CD4-positive, alpha-beta T cell (primary cell): Measurements from ENCODE around the gene APP. TPM values are rescaled to one million over a fixed set of nuclear protein-coding genes. Genes with fewer than 3 reads are reported as not detected.

ENCODE experiments used
- ATAC-seq: fragments of 200-7000 bp; cut with Tn5 transposase; one replicate; pipeline ENCODE4 v1.10.0; 2022; ENCODE audit warnings: mild to moderate bottlenecking; ENCODE audit not compliant: poor library complexity
- CTCF ChIA-PET: fragments of 350-600 bp; sonication (Branson Sonifier 250); formaldehyde crosslinking; loops from one replicate; lab custom pipeline; 2021; ENCODE audit warnings: antibody characterized with exemption, inconsistent platforms; lab: Charles Lee
- POLR2A ChIA-PET: fragments of 350-600 bp; sonication (Branson Sonifier 250); formaldehyde crosslinking; loops from one replicate; lab custom pipeline; 2021; ENCODE audit warnings: antibody characterized with exemption, inconsistent platforms; lab: Charles Lee
- DNase-seq, 14 experiments: peaks; one replicate each; pipeline ENCODE4 v3.0.0-alpha.2; 2013 to 2020; ENCODE audit warnings: mixed read lengths in 2 of 14
- H3K27ac ChIP-seq, 2 donors: one replicate each; pipeline versions ENCODE4 v1.5.1 to v1.7.0; 2013; ENCODE audit warnings: low read length in 2 of 2, low read depth in 1 of 2, mild to moderate bottlenecking in 1 of 2
- H3K27me3 ChIP-seq, 2 experiments: 1 replicate in 1 of 2; 2 replicates in 1 of 2; pipeline versions ENCODE4 v1.6.1 to v1.7.0; 2013; ENCODE audit warnings: low read length in 2 of 2, control low read depth in 1 of 2, mild to moderate bottlenecking in 1 of 2, moderate library complexity in 1 of 2; ENCODE audit not compliant: insufficient read depth in 2 of 2, control insufficient read depth in 1 of 2
- H3K36me3 ChIP-seq: one replicate; pipeline ENCODE4 v1.6.1; 2013; ENCODE audit warnings: low read length, control low read depth; ENCODE audit not compliant: insufficient read depth
- H3K4me1 ChIP-seq: one replicate; pipeline ENCODE4 v1.6.1; 2013; ENCODE audit warnings: low read length, control low read depth; ENCODE audit not compliant: insufficient read depth
- H3K4me3 ChIP-seq: one replicate; pipeline ENCODE4 v1.5.1; 2013; ENCODE audit warnings: mild to moderate bottlenecking, low read length, moderate library complexity
- H3K9me3 ChIP-seq, 2 experiments: 1 replicate in 1 of 2; 2 replicates in 1 of 2; pipeline versions ENCODE4 v1.6.1 to v1.7.0; 2013; ENCODE audit warnings: low read length in 2 of 2, mild to moderate bottlenecking in 2 of 2, control low read depth in 1 of 2, moderate library complexity in 1 of 2; ENCODE audit not compliant: control insufficient read depth in 1 of 2, insufficient read depth in 1 of 2
- H3K27ac Mint-ChIP-seq: one replicate; pipeline ENCODE4 v1.8.0; 2020; ENCODE audit warnings: mixed read lengths
- H3K27me3 Mint-ChIP-seq: one replicate; pipeline ENCODE4 v1.8.0; 2021; ENCODE audit warnings: mixed read lengths
- H3K36me3 Mint-ChIP-seq: one replicate; pipeline ENCODE4 v1.8.0; 2021; ENCODE audit warnings: low read depth, mixed read lengths
- H3K4me1 Mint-ChIP-seq: one replicate; pipeline ENCODE4 v1.8.0; 2021; ENCODE audit warnings: low read depth, mixed read lengths
- H3K4me3 Mint-ChIP-seq: one replicate; pipeline ENCODE4 v1.8.0; 2020; ENCODE audit warnings: mild to moderate bottlenecking, mixed read lengths
- H3K9me3 Mint-ChIP-seq: one replicate; pipeline ENCODE4 v1.8.0; 2020; ENCODE audit warnings: mixed read lengths
- CTCF ChIP-seq: fragments of 200-600 bp; IDR thresholded peaks from one replicate; pipeline ENCODE4 v1.8.0; 2022; ENCODE audit warnings: antibody characterized with exemption, mild to moderate bottlenecking
- intact Hi-C, 2 experiments: fragments of 100-400 bp; cut with DNase I in 1 of 2; cut with micrococcal nuclease in 1 of 2; formaldehyde crosslinking; loops; one replicate each; pipeline versions ENCODE4 v1.15.1 to v1.9.0; 2023 to 2025; cut with DNase I, micrococcal nuclease
- total RNA-seq, 174 experiments: library from RNA in 2 of 174; stranded (reverse) in 2 of 174; gene quantifications; one replicate each; pipeline ENCODE4 v1.2.3 and lab custom pipeline; 2021 to 2026

Gene APP
- total RNA-seq, 2 experiments from 2014 or later: 43.6 to 44.4 TPM

DNA sequence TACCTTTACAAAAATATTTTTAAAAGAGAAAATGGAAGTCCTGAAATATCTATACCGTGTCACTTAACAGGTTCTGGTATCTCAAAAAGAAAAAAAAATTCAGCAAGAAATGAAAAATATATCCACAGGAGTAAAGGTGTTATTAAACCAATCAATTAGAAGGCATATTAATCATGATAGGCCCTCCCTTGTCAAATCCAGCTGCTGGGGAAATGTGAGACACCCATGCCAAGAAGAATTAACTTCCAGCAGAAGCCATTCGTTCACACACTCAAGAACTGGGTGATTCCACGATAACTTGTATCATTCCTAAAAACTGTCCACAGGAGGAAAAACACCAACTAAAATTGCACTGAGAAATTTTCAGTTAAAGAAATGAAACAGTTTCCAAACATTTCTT lies 57.6 kb downstream of the APP start:
- no peak overlapping the region for H3K27ac ChIP-seq
- no peak overlapping the region for H3K4me3 Mint-ChIP-seq
- intact Hi-C loops: no loop called here
- H3K4me1 ChIP-seq: no peaks in the 10 kb centered on the region
- H3K36me3 ChIP-seq: no peaks in the 10 kb centered on the region
- no peak overlapping the region for H3K4me3 ChIP-seq
- H3K27me3 Mint-ChIP-seq: no peaks in the 10 kb centered on the region
- POLR2A ChIA-PET: no interaction called here
- no peaks in the 10 kb centered on the region for H3K9me3 ChIP-seq
- peaks cover 37% of the 10 kb centered on the region for H3K36me3 Mint-ChIP-seq
- H3K27ac Mint-ChIP-seq: no peak overlapping the region
- DNase-seq (no peak), ATAC-seq (no peak)
- H3K9me3 Mint-ChIP-seq: no peaks in the 10 kb centered on the region
- no peaks in the 10 kb centered on the region for H3K27me3 ChIP-seq
- no peak for TF ChIP-seq CTCF
- CTCF ChIA-PET: interaction anchor here (0.7 kb wide), 1 partner anchor 28 kb away, joined by 3 read pairs; no protein-coding TSS in a partner anchor
- H3K4me1 Mint-ChIP-seq: peaks cover 26% of the 10 kb centered on the region

- no peak for ATAC-seq
These were observed 58.3 kb downstream of the APP start for GRCh38 chr21:26112127-26112742.

GRCh38 chr21:26110715-26111114 lies 59.9 kb downstream of the APP start:
- CTCF ChIA-PET: no interaction called here
- intact Hi-C loops: no loop called here
- no peak for ATAC-seq

More at GRCh38 chr21:26112127-26112742, 58.3 kb downstream of the APP start:
- no peaks in the 10 kb centered on the region for H3K27me3 Mint-ChIP-seq
- H3K9me3 ChIP-seq: no peaks in the 10 kb centered on the region
- peaks cover 45% of the 10 kb centered on the region for H3K36me3 Mint-ChIP-seq
- H3K36me3 ChIP-seq: no peaks in the 10 kb centered on the region
- no peaks in the 10 kb centered on the region for H3K27me3 ChIP-seq
- CTCF ChIA-PET: no interaction called here
- no peaks in the 10 kb centered on the region for H3K9me3 Mint-ChIP-seq
- H3K4me1 Mint-ChIP-seq: peaks cover 26% of the 10 kb centered on the region
- H3K4me3 ChIP-seq: no peak overlapping the region
- no peak overlapping the region for H3K27ac Mint-ChIP-seq
- intact Hi-C loops: no loop called here
- H3K27ac ChIP-seq: no peak overlapping the region
- no peak for TF ChIP-seq CTCF
- DNase-seq: no peak
- H3K4me3 Mint-ChIP-seq: no peak overlapping the region
- POLR2A ChIA-PET: no interaction called here
- no peaks in the 10 kb centered on the region for H3K4me1 ChIP-seq

More at GRCh38 chr21:26110715-26111114, 59.9 kb downstream of the APP start:
- TF ChIP-seq CTCF: no peak
- Mint-ChIP-seq H3K4me1 (peaks cover 17% of the 10 kb centered on the region), H3K27me3 (no peaks in the 10 kb centered on the region), H3K27ac (no peak overlapping the region), H3K36me3 (peaks cover 55% of the 10 kb centered on the region), H3K9me3 (no peaks in the 10 kb centered on the region), H3K4me3 (no peak overlapping the region)
- H3K27ac ChIP-seq: no peak overlapping the region
- H3K4me3 ChIP-seq: no peak overlapping the region
- POLR2A ChIA-PET: no interaction called here
- H3K9me3 ChIP-seq: no peaks in the 10 kb centered on the region
- no peaks in the 10 kb centered on the region for H3K4me1 ChIP-seq
- no peaks in the 10 kb centered on the region for H3K27me3 ChIP-seq
- no peaks in the 10 kb centered on the region for H3K36me3 ChIP-seq
- DNase-seq: no peak
